DND-41 (cell line): Measurements from ENCODE around the gene PAQR4.
A peak's percentile ranks its signal among the peaks of the same experiment; 100 is the strongest.

ENCODE experiments used
- ATAC-seq: fragments of 200-7000 bp; cut with Tn5 transposase; 3 replicates; pipeline ENCODE4 v1.9.1; 2021; ENCODE audit warnings: low read depth; ENCODE audit not compliant: insufficient read depth
- DNase-seq: peaks from one replicate; pipeline ENCODE4 v3.0.0-alpha.2; 2020
- H2AFZ ChIP-seq: 2 replicates; pipeline ENCODE4 v1.6.0; 2012; ENCODE audit warnings: low read depth, low read length
- H3K27ac ChIP-seq: 2 replicates; pipeline ENCODE4 v1.5.1; 2012; ENCODE audit warnings: low read length, inconsistent platforms
- H3K27me3 ChIP-seq: fragments of 200-600 bp; sonication (generic); 2 replicates; pipeline ENCODE4 v1.6.0; 2012; ENCODE audit warnings: low read length, mild to moderate bottlenecking, inconsistent platforms; ENCODE audit not compliant: insufficient read depth, poor library complexity
- H3K36me3 ChIP-seq: 2 replicates; pipeline ENCODE4 v1.5.1; 2012; ENCODE audit warnings: low read length, inconsistent platforms; ENCODE audit not compliant: insufficient read depth
- H3K4me1 ChIP-seq: 2 replicates; pipeline ENCODE4 v1.5.1; 2012; ENCODE audit warnings: mild to moderate bottlenecking, low read length; ENCODE audit not compliant: insufficient read depth
- H3K4me2 ChIP-seq: 2 replicates; pipeline ENCODE4 v1.6.0; 2012; ENCODE audit warnings: mild to moderate bottlenecking, moderate library complexity, low read length, inconsistent platforms; ENCODE audit not compliant: insufficient read depth
- H3K4me3 ChIP-seq, 2 experiments: fragments of 200-600 bp in 1 of 2; shearing (Covaris generic) in 1 of 2; 2 replicates each; pipeline ENCODE4 v1.5.1; 2012 to 2016; ENCODE audit warnings: inconsistent platforms in 2 of 2, low read length in 2 of 2, mild to moderate bottlenecking in 2 of 2, low read depth in 1 of 2, moderate library complexity in 1 of 2
- H3K79me2 ChIP-seq: 2 replicates; pipeline ENCODE4 v1.6.0; 2012; ENCODE audit warnings: low read length, inconsistent platforms; ENCODE audit not compliant: insufficient read depth
- H3K9ac ChIP-seq: 2 replicates; pipeline ENCODE4 v1.6.0; 2012; ENCODE audit warnings: low read depth, mild to moderate bottlenecking, inconsistent platforms, low read length, moderate library complexity
- H3K9me3 ChIP-seq: 2 replicates; pipeline ENCODE4 v1.5.1; 2012; ENCODE audit warnings: low read length, moderate library complexity, mild to moderate bottlenecking, inconsistent platforms; ENCODE audit not compliant: insufficient read depth, severe bottlenecking
- H4K20me1 ChIP-seq: 2 replicates; pipeline ENCODE4 v1.6.0; 2012; ENCODE audit warnings: low read length; ENCODE audit not compliant: insufficient read depth
- CTCF ChIP-seq: IDR thresholded peaks from 2 replicates; pipeline ENCODE4 v1.5.1; 2012; ENCODE audit warnings: borderline replicate concordance, low read length, moderate library complexity, mild to moderate bottlenecking; ENCODE audit not compliant: poor library complexity, severe bottlenecking; ENCODE audit errors: extremely low read depth
- EZH2 ChIP-seq: IDR thresholded peaks from 3 replicates; pipeline ENCODE4 v1.6.1; 2012; ENCODE audit warnings: borderline replicate concordance, low read depth, mild to moderate bottlenecking, moderate library complexity, low read length, inconsistent platforms; ENCODE audit not compliant: severe bottlenecking

PAQR4 gene

GRCh38 chr16:2969545-2970521 lies 685 bp downstream of the PAQR4 start:
- Histone ChIP-seq H3K9me3 (no peaks in the 10 kb centered on the region), H4K20me1 (peaks cover 46% of the 10 kb centered on the region), H3K9ac (peak overlapping the region; percentile 96), H3K79me2 (peaks cover 44% of the 10 kb centered on the region), H3K4me1 (peaks cover 45% of the 10 kb centered on the region), H2AFZ (peak overlapping the region; percentile 74), H3K4me3 (peak overlapping the region; percentile 72 to 79), H3K36me3 (peaks cover 45% of the 10 kb centered on the region), H3K27me3 (peaks cover under 1% of the 10 kb centered on the region), H3K4me2 (peak overlapping the region; percentile 97), H3K27ac (peak overlapping the region; percentile 75)
- ATAC-seq (peak; percentile 76), DNase-seq (peak; percentile 88)
- TF ChIP-seq CTCF (peak; percentile 72), EZH2 (no peak)

GRCh38 chr16:2970563-2970962 lies 1.4 kb downstream of the PAQR4 start:
- peaks cover 47% of the 10 kb centered on the region for H3K4me1 ChIP-seq
- no peak overlapping the region for H2AFZ ChIP-seq
- H3K9ac ChIP-seq = peak overlapping the region; percentile 96
- no peak for ATAC-seq
- peak overlapping the region; percentile 72 to 79; a peak in 3 of 4 replicates for H3K4me3 ChIP-seq
- H4K20me1 ChIP-seq = peaks cover 53% of the 10 kb centered on the region
- H3K36me3 ChIP-seq = peaks cover 52% of the 10 kb centered on the region
- no peaks in the 10 kb centered on the region for H3K27me3 ChIP-seq
- peak overlapping the region; percentile 97 for H3K4me2 ChIP-seq
- TF ChIP-seq CTCF (no peak), EZH2 (no peak)
- no peaks in the 10 kb centered on the region for H3K9me3 ChIP-seq
- peak overlapping the region; percentile 75 for H3K27ac ChIP-seq
- DNase-seq = no peak
- H3K79me2 ChIP-seq = peaks cover 50% of the 10 kb centered on the region

- H3K4me2 ChIP-seq = peak overlapping the region; percentile 97
- peak overlapping the region; percentile 96 for H3K9ac ChIP-seq
- DNase-seq = no peak
- H3K4me3 ChIP-seq = peak overlapping the region in 1 of 2 experiments; percentile 79; a peak in 3 of 4 replicates
- H2AFZ ChIP-seq = no peak overlapping the region
- peaks cover 61% of the 10 kb centered on the region for H4K20me1 ChIP-seq
- TF ChIP-seq CTCF (peak; percentile 24), EZH2 (no peak)
- H3K79me2 ChIP-seq = peaks cover 58% of the 10 kb centered on the region
- peaks cover 60% of the 10 kb centered on the region for H3K36me3 ChIP-seq
- peak overlapping the region; percentile 34 for H3K27ac ChIP-seq
- H3K27me3 ChIP-seq = no peaks in the 10 kb centered on the region
- H3K9me3 ChIP-seq = no peaks in the 10 kb centered on the region
- no peak for ATAC-seq
- H3K4me1 ChIP-seq = peaks cover 52% of the 10 kb centered on the region
Measured at GRCh38 chr16:2971134-2971984, 2.2 kb downstream of the PAQR4 start.
